Cardiac septum (tissue), 1 donor: Measurements from ENCODE around the gene CDKL4. TPM values are rescaled to one million over a fixed set of nuclear protein-coding genes. Genes with fewer than 3 reads are reported as not detected.
"Not testable (repeated sequence)": the region's sequence is repeated elsewhere in the genome, so short reads cannot be mapped to it uniquely, and the experiment has no call there.

ENCODE experiments used
- DNase-seq: peaks from one replicate; pipeline ENCODE4 v3.0.0-alpha.2; 2020; ENCODE audit warnings: low spot score
- intact Hi-C: fragments of 100-400 bp; cut with DNase I; formaldehyde crosslinking; loops from one replicate; pipeline ENCODE4 v1.14.0; 2022
- total RNA-seq: library from RNA; stranded (reverse); fragmentation: NEBNext Ultra II Directional; extraction: Animal tissue kit (Norgen Biotek cat#: 25700); gene quantifications from one replicate; pipeline ENCODE4 v1.2.1, GENCODE V29; 2021
- donor health status: DM: no; HTN: no; CAD: no.

Gene CDKL4
- total RNA-seq, 1 donor from 2014 or later: 0.35 TPM

DNA sequence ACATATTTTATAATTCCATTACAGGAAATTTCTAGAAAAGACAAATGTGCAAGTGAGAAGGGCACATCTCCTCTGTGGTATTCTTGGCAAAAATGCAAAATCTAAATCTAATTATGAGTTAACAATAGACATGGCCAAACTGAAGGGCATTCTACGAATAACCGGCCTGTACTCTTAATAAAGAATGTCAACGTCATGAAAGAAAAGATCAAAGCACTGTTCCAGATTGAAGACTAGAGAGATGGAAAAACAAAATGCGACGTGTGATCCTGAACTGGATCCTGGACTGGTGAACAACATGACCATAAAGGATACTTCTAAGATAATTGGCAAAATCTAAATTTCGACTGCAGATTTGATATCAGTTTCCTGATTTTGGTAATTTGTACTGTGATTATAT, 3.0 kb downstream of the CDKL4 start:
- intact Hi-C loops: no loop called here
- no peak for DNase-seq

DNA sequence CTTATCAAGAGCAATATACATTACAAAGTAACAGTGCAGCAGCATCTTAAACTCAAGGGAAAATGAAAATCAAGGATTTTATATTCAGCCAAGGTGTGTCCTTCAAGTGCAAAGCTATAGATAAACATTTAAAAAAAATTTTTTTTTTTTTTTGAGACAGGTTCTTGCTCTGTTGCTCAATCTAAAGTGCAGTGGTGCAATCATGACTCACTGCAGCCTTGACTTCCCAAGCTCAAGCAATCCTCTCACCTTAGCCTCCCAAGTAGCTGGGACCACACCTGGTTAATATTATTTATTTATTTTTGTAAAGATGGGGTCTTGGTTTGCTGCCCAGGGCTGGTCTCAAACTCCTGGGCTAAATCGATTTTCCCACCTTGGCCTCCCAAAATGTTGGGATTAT, 9.0 kb downstream of the CDKL4 start:
- intact Hi-C loops: no loop called here

DNA sequence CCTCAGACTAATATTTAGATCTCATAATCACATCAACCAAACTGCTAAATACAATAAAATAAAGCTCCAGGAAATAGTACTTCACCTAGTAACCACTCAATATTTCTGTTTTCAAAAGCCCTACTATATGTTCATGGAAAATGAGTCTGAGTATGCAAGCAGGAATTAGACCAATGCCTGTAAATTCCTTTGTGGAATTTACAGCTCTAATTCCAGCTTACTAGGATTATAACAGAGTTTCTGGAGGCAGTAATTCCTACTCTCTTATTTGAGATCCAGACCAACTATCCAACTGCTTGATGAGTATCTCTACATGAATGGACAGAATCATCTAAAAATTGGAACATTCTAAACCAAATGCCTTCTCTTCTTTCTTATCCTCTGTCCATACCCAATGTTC, 11.6 kb downstream of the CDKL4 start:
- intact Hi-C loops: no loop called here
- no peak for DNase-seq

More for the DNA sequence above, 9.0 kb downstream of the CDKL4 start:
- no peak for DNase-seq

DNA sequence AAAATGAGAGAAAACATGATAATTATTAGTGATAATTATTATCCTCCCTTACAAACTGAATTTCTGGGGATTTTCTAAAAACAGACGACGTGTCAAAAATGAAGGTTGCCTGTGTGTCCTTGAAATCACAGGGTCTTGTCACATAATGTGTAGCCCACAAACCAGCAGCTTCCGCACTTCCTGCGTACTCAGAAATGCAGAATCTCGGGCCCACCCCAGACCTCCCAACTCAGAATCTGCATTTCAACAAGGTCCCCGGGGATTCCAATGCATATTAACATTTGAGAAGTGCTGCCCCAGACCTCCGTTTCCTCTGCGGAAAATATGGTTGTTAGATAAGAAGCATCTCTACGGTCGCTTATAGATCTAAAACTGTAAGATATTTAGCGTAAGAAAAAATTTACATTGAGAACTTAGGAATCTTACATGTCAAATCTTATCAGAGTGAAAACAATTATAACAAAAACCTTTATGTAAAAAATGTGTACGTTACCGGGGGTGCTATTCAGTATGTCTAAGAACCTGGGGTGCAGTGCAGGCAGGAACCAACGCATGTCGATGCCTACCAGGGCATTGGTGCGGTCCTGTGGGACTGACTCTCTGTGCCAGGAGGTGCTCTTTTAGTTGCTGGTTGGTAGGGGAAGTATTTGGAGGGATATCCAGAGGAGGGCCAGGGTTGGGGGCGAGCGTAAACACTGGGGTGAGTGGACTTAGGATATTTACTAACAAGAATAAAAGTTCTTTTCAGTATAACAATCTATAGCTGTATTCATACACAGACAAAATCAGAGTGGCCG, 15.2 kb downstream of the CDKL4 start:
- DNase-seq: no peak
- intact Hi-C loops: loop anchor here (1.0 to 2.0 kb wide), 3 partner anchors 104 to 280 kb away; no protein-coding TSS in a partner anchor

DNA sequence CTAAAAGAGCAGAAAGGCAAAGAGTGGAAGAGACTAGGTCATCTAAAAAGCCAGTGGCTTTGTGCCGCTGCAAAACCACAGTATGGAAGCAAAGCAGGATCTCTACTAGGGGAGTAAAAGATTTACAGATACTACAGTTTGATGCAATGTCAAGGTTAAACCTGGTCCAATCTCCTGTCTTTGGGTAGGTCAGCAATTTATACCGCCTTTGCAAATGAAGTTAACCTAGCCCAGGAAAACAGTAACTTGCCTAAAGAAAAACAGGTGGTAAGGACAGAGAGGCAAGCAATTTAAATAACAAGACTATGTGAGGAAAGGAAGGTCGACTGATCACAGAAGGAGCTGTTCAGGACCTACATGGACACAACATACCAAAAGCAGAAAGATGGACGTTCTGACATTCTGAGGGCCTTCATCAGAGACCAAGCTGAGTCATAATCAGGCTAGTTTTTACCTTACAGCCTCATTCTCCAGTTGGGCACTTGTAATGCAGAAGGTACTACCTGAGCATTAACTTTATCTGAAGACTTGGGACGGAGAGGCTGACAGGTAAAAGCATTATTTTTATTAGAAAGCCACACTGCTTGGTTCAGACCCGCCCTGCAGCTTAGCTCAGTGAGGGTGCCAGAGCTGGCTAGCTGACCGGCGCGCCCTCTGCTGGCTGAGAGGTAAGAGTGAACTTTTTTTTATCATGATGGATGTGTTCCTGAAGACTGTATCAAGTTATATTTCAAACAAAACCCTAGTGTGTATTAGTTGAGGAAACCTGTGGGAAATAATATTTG, 15.9 kb downstream of the CDKL4 start:
- intact Hi-C loops: loop anchor here (1.0 to 2.0 kb wide), 3 partner anchors 103 to 279 kb away; no protein-coding TSS in a partner anchor
- DNase-seq: peak; percentile 90

DNA sequence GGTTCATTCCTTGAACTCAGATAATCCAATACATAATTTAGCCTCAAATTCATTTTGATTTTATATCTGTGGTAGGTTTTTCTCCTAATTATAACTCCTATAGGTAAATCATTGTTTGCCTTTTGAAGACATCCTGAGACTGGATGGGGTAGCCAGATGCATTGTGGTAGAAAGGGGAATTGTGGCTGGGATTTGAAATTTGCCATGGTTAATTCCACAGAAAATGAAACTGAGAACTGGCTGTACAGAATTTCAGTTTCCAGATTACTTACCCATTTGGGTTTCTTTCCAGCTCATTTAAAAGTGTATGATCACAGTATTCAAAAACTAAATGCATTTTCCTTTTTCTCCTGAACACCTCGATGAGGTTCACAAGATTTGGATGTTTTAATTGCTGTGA, 18.2 kb downstream of the CDKL4 start:
- intact Hi-C loops: no loop called here
- no peak for DNase-seq

DNA sequence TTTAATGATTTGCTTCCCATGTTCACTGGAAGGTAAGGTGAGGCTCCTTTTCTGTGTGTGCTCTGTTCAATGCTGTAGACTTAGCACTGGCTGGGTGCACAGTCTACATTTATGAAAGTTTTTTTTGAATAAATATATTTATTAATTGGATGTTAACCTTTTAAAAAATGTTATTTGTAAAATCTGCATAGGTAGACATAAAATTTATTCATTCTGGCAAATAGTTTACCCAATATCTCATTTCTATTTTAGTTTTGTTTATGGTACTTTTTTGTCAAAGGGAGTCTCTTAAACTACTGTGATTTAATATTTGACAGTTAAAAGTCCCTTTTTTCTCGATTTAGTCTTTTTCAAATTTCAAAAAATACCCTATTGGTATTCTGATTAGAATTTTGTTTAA, 19.9 kb downstream of the CDKL4 start:
- intact Hi-C loops: no loop called here

DNA sequence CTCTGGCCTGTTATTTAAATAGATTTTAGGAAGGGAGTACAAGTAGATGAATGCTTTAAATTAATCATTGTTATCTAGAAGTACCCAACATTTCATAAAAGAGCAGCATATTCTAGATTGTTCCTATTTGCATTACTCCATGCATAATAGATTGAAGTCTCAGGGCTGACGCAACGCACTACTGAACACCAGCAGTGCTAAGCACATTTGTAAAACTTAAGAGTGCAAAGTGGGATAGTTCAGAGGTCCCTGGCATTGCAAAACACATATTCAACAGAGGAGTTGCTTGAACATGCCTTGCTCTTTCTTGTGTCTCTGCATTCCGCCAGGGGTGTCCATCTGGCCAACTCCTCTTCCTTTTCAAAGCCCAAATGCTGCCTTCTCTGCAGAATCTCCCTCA, 22.3 kb downstream of the CDKL4 start:
- intact Hi-C loops: no loop called here
- no peak for DNase-seq

More for the DNA sequence above, 19.9 kb downstream of the CDKL4 start:
- DNase-seq: no peak

DNA sequence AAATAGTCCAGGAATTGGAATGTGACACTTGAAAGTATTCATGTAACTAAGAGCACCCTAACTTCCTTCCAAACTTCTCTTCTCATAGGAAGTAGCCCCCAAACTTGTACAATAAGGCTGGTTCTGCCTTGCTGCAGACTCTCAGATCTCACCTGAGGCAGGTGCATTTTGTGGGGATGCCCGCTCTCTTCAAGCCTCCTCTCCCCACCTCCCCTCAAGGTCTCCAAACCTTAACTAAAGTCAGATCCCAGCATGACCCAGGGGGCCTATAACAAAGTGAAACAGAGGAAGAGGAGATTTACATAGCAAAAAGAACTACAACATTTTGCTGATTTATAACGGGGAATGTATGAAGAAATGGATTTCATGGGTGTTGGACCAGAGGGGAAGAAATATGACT, 23.6 kb downstream of the CDKL4 start:
- no peak for DNase-seq
- intact Hi-C loops: no loop called here

DNA sequence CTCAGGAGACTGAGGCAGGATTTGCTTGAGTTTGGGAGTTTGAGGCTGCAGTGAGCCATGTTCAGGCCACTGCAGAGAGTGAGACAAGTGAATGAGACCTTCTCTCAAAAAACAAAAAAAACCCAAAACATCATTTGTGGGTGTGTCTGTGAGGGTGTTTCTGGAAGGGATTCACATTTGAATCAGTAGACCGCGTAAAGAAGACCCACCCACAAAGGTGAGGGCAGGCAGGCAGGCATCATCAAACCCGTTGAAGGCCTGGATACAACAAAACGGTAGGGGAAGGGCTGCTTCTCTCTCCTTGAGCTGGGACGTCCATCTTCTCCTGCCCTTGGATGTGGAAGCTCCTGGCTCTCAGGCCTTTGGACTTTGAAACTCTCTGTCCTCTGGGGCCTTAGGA, 25.4 kb downstream of the CDKL4 start:
- intact Hi-C loops: no loop called here
- no peak for DNase-seq

DNA sequence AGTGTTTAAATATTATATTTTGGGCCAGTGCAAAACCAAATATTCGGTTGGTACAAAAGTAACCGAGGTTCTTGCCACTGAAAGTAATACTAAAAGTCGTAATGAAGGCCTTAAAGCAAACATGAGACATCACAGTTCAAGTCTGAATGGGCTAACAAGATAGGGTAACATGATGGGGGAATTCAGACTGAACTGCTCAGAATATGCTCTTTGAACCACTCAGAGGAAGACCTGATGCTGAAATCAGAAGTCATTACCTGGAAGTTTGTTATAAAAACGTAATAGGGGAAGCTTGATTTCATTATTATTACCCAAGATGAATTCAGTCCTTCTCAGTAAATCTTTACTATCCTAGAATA, 26.6 kb downstream of the CDKL4 start:
- intact Hi-C loops: no loop called here
- DNase-seq: no peak

DNA sequence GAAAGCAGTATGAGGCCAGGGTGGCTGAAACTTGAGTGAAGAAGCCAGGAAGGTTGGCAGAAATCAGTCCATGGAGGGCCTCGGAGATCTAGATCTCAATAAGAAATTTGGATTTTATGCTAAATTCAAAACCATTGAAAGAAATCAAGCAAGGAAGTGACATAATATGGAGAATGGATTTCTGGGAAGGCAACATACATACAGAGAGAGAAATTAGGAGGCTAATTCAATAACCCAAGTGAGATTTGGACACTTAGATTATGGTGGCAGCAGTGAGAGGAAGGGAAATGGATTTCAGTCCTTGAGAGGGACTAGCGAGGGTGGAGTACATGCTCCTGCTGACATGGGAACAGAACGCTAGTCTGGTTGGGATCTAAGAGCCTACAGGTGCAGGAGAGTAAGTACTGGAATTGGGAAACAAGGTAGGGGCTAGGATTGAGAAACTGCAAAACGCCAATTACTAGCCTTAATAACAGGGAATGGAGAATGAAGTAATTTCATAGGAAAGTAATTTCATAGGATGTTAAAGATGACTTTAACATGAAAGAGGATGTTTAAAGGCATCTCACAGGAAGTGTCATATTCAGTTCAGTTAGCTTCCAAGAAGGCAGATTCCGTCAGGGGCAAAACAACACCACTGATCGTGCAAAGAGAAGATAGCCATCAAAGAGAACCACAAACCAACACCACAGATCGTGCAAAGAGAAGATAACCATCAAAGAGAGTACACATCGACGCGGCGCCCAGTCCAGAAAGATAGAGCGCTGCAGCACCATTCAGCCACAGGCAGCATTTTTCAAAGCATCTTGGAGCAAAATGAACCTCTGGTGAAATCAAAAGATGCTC, 27.2 kb downstream of the CDKL4 start:
- intact Hi-C loops: no loop called here

DNA sequence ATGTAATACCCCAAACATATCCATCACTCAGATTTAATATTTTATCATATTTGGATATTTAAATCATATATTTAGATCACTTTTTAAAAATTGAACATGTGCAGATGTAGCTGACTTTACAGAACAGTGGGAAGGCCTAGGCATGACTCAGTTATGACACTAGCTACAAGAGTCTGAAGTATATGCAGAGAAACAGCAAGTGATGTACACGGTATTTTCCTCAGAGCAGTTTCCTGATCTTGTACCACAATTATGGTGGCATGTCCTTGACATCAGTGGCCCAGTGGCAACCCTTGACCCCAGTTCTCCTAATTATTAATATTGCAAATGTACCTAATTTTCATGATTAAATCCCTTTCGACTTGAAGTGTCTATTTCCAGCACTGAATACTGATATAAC, 28.2 kb downstream of the CDKL4 start:
- no peak for DNase-seq
- intact Hi-C loops: no loop called here

More for the DNA sequence above, 27.2 kb downstream of the CDKL4 start:
- DNase-seq: no peak

DNA sequence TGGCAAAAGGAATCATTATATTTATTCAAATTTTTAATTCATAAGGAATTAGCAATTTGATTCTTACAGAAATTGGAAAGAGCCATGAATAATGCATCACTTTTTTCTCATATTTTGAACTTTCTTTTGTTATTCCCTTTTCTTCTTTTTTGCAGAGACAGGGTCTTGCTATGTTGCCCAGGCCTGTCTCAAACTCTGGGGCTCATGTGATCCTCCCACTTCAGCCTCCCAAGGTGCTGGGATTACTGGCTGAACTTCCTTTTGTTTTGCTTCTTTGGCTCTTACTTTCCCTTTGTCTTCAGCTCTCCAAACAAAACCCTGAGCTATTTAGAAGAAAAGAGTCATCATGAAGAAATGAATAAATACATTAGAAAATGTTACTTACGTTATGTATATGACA, 30.8 kb downstream of the CDKL4 start:
- intact Hi-C loops: no loop called here
- no peak for DNase-seq

DNA sequence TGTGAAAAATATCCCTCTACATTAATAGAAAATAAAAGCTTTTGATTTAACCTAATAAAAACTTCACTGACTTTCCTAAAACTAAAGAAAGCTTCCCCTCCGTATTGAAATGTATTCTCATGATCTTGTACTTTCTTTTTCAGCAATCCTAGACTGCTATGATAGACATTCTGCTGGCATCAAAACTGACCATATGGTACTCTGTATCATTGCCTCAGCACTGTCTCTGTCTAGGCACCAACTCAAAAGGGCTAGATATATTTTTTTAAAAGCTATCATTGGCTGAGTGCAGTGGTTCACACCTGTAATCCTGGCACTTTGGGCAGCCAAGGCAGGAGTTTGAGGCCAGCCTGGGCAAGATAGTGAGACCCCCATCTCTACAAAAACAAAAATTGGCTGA, 32.9 kb downstream of the CDKL4 start:
- DNase-seq: no peak
- intact Hi-C loops: no loop called here

DNA sequence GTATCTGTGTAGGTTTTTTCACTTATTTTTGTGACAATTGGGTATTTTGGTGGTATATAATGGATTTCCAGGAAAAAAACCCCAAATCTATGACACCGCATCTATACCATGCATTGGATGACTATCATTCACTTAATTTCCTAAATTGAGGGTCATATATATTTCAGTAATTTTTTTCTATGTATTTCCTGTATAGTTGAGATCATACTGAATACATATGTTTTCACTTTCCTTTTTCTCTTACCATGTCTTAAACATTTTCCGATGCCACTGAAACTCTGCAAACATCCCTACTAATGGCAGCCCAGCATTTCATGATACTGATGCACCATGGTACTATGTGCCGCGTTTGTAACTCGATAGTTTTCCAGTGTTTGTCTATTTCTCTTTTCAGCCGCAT, 40.4 kb downstream of the CDKL4 start:
- intact Hi-C loops: no loop called here
- DNase-seq: no peak

DNA sequence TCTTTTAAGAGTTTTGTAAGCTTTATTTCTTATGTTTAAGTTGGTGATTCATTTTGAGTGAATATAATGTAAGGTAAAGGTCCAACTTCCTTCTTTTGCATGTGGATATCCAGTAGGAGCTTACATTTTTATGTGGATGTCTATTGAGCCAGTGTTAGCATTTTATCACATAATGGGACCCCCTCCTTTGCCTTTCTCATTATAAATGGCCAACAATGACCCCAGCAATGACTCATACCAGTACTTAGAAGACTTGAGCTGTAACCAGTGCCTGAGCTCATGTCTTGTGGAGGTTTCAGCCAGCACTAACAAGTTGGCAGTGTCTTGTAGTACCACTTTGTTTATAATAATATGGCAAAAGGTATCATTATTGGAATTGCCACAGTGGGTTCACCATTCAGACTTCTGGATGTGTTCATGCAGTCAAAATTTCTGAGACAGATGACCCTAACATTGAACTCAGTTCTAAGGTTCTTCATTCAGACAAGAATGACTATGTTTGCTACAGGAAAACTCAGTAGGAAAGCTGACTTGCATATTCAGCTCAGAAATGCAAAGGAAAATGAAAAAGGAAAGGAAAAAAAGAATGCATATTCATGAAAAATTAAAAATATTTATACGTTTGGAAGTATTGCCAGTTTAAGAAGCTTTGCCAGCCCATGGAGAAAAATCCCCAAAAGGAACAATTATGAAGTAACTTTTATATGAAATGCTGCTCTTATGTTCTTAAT, 41.0 kb downstream of the CDKL4 start:
- intact Hi-C loops: no loop called here
- DNase-seq: no peak

DNA sequence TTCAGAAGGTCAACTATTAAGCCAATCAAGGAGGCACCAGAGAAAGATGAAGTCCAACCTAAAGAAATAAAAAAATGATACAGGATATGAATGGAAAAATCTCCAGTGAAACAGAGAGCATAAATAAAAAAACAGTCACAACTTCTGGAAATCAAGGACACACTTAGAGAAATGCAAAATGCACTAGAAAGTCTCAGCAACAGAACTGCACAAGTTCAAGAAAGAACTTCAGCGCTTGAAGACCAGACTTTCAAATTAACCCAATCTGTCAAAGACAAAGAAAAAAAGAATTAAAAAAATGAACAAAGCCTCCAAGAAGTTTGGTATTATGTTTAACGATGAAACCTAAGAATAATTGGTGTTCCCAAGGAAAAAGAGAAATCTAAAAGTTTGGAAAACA, 46.8 kb downstream of the CDKL4 start:
- intact Hi-C loops, DNase-seq: not testable (repeated sequence)

DNA sequence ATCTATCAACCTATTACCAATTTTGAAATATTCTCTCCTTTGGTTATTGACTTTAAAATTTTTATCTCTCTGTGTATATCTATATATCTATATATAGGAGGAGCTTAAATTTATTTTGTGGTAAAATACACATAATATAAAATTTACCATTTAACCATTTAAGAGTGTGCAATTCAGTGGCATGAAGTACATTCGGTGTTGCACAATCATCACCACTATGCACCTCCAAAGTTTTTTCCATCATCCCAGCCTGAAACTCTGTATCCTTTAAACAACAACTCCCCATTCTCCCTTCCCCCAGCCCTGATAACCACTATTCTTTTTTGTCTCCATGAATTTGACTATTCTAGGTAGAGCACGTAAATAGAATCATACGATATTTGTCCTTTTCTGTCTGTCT, 49.1 kb downstream of the CDKL4 start:
- DNase-seq: no peak
- intact Hi-C loops: no loop called here
